HepG2 (cell line): ENCODE data around the gene KCNG4. TPM values are rescaled to one million over a fixed set of nuclear protein-coding genes. Genes with fewer than 3 reads are reported as not detected.

Experiments used
- HNF1A ChIP-seq, 2 experiments: sonication (generic) in 1 of 2; formaldehyde crosslinking in 1 of 2; IDR thresholded peaks; 2 replicates each; pipeline versions ENCODE4 v1.4.0 to v1.6.1; 2016 to 2020; ENCODE audit warnings: borderline replicate concordance in 1 of 2, low read depth in 1 of 2, mild to moderate bottlenecking in 1 of 2, missing genetic modification reagents in 1 of 2
- HOXD1 ChIP-seq: sonication (generic); formaldehyde crosslinking; IDR thresholded peaks from 2 replicates; pipeline ENCODE4 v1.5.0; 2020; ENCODE audit warnings: missing genetic modification reagents
- KDM1A ChIP-seq: IDR thresholded peaks from 2 replicates; pipeline ENCODE4 v1.6.1; 2016; ENCODE audit warnings: missing compliant biosample characterization
- KDM2A ChIP-seq: sonication (generic); formaldehyde crosslinking; IDR thresholded peaks from 2 replicates; pipeline ENCODE4 v1.4.0; 2020; ENCODE audit warnings: low read depth, missing genetic modification reagents, borderline replicate concordance
- NCOA5 ChIP-seq: sonication (generic); formaldehyde crosslinking; IDR thresholded peaks from 2 replicates; pipeline ENCODE4 v1.4.0; 2020; ENCODE audit warnings: missing genetic modification reagents
- NR3C1 ChIP-seq: sonication (generic); formaldehyde crosslinking; IDR thresholded peaks from 2 replicates; pipeline ENCODE4 v1.4.0; 2020; ENCODE audit warnings: missing genetic modification reagents
- SP4 ChIP-seq: sonication (generic); formaldehyde crosslinking; IDR thresholded peaks from 2 replicates; pipeline ENCODE4 v1.8.1; 2023; ENCODE audit warnings: mild to moderate bottlenecking, missing genetic modification reagents
- TGIF2 ChIP-seq: IDR thresholded peaks from 2 replicates; pipeline ENCODE4 v1.6.1; 2016; ENCODE audit warnings: control low read depth, missing compliant biosample characterization
- TRIM22 ChIP-seq: fragments of 450-650 bp; IDR thresholded peaks from 2 replicates; pipeline ENCODE4 v1.6.1; 2017
- ZNF251 ChIP-seq: sonication (generic); formaldehyde crosslinking; IDR thresholded peaks from 2 replicates; pipeline ENCODE4 v1.9.0; 2021; ENCODE audit warnings: mild to moderate bottlenecking, missing genetic modification reagents
- polyA plus RNA-seq, 8 experiments: library from polyadenylated mRNA; depleted of rRNA in 3 of 8; stranded (reverse) in 7 of 8; unstranded in 1 of 8; fragments of >200 nt; fragmentation: Illumina TruSeq in 4 of 8; extraction: Trizol in 4 of 8; gene quantifications; 2 replicates each; pipeline versions ENCODE4 v1.2.1 to v1.2.3, GENCODE V29; 2011 to 2016; ENCODE audit warnings: low read depth in 4 of 8, missing spikeins in 1 of 8, mixed read lengths in 1 of 8; ENCODE audit not compliant: insufficient read depth in 1 of 8
- total RNA-seq, 5 experiments: library from RNA; depleted of rRNA; stranded (reverse); fragments of >200 nt; fragmentation: Illumina TruSeq; extraction: Trizol; gene quantifications; 2 replicates each; pipeline ENCODE4 v1.2.3, GENCODE V29; 2016; ENCODE audit warnings: low read depth in 1 of 5

The KCNG4 gene
- total and polyA plus RNA-seq, 2 of the 13 experiments (the other 11 are each of a cell fraction or from before 2014, with no cell fraction given), result not detected

GRCh38 chr16:84174396-84174795 is 65.4 kb downstream of the KCNG4 start (continued):
- TF ChIP-seq HNF1A (IDR thresholded peaks at IDR 0.05; ENCODE audit: low read depth), result no peak
- no peak for TF ChIP-seq HNF1A (CRISPR knock-in tag; IDR thresholded peaks at IDR 0.05; ENCODE audit: borderline replicate concordance)
- TF ChIP-seq NR3C1 (CRISPR knock-in tag), result no peak
- TF ChIP-seq KDM1A, result no peak
- no peak for TF ChIP-seq TGIF2 (CRISPR knock-in tag)
- TF ChIP-seq TRIM22, result no peak
- TF ChIP-seq SP4, result no peak
- TF ChIP-seq NCOA5 (CRISPR knock-in tag), result no peak
- TF ChIP-seq ZNF251 (CRISPR knock-in tag), result no peak
- TF ChIP-seq KDM2A (CRISPR knock-in tag), result no peak
- TF ChIP-seq HOXD1, result no peak
